22Rv1 (cell line): ENCODE measurements around the gene TCEAL1.

Source experiments
- H3K27ac ChIP-seq: fragments of 450-650 bp; 2 replicates; pipeline ENCODE4 v1.5.1; 2017
- ZFX ChIP-seq: fragments of 450-650 bp; IDR thresholded peaks from 2 replicates; pipeline ENCODE4 v1.6.1; 2017; ENCODE audit warnings: antibody characterized with exemption, borderline replicate concordance
- TF ChIP-seq, protein P1 (sequence below): fragments of 450-650 bp; IDR thresholded peaks from 2 replicates; pipeline ENCODE4 v1.5.1; 2017; ENCODE audit warnings: mild to moderate bottlenecking

The TCEAL1 gene

DNA sequence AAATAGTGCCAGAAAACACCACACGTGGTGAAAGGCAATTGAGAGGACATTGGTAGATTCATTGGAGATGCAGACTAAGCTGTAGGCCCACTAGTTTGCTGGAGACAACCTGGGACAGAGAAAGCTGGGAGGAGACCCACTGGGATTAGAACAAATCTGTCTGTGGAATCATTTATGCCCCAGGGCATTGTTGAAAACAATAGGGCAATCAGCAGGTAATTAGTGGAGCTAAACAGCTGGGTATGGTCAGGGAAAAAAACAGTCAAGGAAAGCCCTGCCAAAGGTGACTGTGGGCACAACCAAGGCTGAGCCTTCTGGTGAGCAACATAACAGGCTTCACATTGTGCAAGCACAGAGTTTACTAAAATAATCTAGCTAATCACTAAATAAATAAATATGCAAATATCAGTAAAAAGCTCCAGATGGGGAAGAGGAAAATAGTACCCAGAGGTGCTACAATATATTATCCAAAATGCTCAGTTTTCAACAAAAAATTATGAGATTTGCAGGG lies 12.0 kb upstream of the TCEAL1 start:
- no peak overlapping the region for H3K27ac ChIP-seq
- TF ChIP-seq, protein P1, sequence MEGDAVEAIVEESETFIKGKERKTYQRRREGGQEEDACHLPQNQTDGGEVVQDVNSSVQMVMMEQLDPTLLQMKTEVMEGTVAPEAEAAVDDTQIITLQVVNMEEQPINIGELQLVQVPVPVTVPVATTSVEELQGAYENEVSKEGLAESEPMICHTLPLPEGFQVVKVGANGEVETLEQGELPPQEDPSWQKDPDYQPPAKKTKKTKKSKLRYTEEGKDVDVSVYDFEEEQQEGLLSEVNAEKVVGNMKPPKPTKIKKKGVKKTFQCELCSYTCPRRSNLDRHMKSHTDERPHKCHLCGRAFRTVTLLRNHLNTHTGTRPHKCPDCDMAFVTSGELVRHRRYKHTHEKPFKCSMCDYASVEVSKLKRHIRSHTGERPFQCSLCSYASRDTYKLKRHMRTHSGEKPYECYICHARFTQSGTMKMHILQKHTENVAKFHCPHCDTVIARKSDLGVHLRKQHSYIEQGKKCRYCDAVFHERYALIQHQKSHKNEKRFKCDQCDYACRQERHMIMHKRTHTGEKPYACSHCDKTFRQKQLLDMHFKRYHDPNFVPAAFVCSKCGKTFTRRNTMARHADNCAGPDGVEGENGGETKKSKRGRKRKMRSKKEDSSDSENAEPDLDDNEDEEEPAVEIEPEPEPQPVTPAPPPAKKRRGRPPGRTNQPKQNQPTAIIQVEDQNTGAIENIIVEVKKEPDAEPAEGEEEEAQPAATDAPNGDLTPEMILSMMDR, result no peak
- no peak for TF ChIP-seq ZFX

DNA sequence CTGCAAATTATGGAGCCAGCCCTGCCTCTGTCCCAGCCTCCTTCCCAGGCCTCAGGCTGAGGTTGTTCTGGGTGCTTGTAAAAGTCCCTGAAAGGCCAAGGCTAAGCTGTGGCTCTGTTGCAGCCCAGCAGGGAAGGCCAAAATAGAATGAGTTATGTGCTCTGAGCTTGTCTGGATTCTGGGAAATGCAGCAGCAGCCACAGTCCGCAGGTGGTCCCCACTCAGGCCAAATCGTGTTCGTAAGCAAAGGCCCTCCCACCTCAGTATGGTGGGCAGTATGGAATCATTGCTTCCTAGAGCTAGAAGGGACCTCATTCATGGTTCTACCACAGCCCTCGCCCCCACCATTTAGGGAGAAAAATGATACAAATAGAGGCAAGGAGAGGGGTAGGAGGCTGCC lies 4.7 kb upstream of the TCEAL1 start:
- TF ChIP-seq, protein P1, result no peak
- no peak for TF ChIP-seq ZFX

DNA sequence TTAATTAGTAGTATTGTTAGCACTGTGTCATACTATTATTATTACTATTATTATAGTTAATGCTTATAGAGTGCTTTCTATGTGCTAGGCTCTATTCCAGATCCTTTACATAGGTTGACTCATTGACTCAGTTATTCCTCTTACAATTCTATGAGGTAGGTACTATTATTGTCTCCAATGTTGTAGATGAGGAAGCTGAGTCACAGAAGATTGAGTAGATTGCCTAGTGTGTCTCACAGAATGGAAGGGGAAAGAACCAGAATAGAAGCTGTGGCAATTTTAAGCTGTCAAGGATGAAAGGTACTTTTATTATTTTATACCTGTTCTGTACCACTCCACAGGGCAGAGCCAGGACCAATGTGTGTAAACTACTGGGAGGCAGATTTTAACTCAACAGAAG lies 1.9 kb upstream of the TCEAL1 start:
- TF ChIP-seq, protein P1, result no peak
- no peak for TF ChIP-seq ZFX
- H3K27ac ChIP-seq, result no peak overlapping the region

More for the DNA sequence above, 4.7 kb upstream of the TCEAL1 start:
- H3K27ac ChIP-seq, result no peak overlapping the region

DNA sequence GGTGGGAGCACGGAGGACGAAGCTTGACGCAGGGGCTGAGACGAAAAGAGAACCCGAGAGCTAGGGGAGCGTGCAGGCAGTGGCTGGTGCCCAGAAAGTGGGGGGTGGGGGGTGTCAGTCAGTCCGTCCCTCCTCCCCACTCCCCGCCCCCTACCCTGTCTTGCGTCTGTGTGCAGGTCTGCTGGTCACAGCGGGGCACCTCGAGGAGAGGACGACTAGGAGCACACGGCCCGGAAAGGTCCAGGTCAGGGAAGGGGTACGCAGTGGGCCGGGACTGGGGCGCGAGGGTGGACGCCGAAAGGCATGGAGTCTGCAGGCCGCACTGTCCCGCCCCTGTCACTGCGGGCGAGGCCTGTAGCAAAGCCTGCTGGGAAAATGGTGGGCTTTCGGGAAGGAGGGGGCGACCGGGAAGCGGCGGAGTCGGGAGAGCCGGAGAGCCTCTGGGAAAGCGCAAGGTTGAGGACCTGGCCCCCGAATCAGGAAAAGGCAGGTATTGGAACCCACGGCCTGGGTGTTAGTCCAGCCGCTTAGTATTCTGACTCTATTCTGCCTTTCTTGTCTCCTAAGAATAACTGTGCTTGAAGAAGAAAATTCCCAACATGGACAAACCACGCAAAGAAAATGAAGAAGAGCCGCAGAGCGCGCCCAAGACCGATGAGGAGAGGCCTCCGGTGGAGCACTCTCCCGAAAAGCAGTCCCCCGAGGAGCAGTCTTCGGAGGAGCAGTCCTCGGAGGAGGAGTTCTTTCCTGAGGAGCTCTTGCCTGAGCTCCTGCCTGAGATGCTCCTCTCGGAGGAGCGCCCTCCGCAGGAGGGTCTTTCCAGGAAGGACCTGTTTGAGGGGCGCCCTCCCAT lies 769 bp downstream of the TCEAL1 start:
- TF ChIP-seq, protein P1, result peak; percentile 52
- TF ChIP-seq ZFX, result no peak
- peak overlapping the region; percentile 79 for H3K27ac ChIP-seq

DNA sequence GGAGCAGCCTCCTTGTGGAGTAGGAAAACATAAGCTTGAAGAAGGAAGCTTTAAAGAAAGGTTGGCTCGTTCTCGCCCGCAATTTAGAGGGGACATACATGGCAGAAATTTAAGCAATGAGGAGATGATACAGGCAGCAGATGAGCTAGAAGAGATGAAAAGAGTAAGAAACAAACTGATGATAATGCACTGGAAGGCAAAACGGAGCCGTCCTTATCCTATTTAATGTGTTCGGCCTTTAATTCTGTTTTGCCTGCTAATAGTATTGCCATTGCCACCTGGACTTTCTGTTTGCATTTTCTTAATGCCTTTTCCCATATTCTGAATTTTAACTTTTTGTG lies 1.4 kb downstream of the TCEAL1 start:
- H3K27ac ChIP-seq, result peak overlapping the region; percentile 79

DNA sequence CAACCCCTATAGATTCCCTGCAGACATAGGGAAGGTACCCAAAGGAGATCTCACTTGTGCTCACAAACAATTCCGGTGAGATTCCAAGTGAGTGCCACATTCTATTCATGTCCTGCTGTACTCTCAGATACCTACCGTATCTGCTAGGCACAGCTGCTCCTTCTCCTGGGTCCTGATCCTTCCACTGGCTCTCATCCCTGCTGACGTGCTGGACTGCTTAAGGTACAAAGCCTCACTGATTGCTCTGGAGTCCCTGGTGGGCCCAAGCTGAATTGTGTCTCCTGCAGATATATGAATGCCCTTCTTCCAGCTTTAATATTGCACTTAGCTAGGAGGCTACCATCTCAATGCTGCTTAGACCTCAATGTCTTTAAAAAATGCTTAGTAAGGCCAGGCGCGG lies 2.4 kb downstream of the TCEAL1 start:
- TF ChIP-seq ZFX, result no peak
- TF ChIP-seq, protein P1, result no peak
- H3K27ac ChIP-seq, result no peak overlapping the region

More for the DNA sequence above, 1.4 kb downstream of the TCEAL1 start:
- TF ChIP-seq, protein P1, result 0 out of 2 replicates have a peak, but pooled peaks have one; percentile 22
- TF ChIP-seq ZFX, result no peak

DNA sequence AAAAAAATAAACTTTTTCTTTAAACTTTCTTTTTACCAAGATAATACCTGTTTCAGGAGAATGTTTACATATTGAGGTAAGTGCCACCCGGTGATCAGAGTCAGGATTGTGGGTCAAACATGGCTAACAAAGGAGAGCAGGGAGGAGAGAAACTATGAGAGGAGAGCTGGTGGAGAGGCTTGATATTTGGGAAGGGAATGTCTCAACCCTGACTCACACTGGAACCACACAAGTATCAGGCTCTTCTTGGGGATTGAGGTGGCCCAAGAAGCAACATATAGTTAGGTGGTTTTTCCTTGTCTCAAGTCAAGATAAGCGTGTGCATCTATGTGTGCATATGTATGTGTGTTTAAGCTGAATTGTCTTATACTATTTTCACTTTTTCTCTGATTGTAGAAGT lies 6.7 kb downstream of the TCEAL1 start:
- TF ChIP-seq, protein P1, result no peak
- TF ChIP-seq ZFX, result no peak
- H3K27ac ChIP-seq, result no peak overlapping the region
